ENCODE results near the gene DNM3.
A peak's percentile ranks its signal among the peaks of the same experiment; 100 is the strongest.

Gene DNM3

DNA sequence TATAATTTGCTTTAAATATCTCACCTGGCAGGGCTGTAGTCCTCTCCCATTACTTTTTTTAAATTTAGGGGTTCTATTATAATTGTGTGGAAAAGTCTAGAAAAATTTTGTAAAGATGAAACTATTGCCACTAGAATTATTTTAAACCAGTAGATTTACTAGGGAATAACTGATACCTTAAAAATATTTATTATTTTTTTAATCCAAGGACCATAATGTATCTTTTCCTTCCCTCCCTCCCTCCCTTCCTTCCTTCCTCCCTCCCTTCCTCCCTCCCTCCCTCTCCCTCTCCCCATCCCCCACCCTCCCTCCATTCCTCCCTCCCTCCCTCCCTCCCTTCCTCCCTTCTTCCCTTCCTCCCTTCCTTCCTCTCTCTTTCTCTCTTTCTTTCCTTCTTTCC is 90.5 kb downstream of the DNM3 start:
- no peak for DNase-seq

GRCh38 chr1:171934664-171935063 is 93.4 kb downstream of the DNM3 start:
- DNase-seq: no peak

DNA sequence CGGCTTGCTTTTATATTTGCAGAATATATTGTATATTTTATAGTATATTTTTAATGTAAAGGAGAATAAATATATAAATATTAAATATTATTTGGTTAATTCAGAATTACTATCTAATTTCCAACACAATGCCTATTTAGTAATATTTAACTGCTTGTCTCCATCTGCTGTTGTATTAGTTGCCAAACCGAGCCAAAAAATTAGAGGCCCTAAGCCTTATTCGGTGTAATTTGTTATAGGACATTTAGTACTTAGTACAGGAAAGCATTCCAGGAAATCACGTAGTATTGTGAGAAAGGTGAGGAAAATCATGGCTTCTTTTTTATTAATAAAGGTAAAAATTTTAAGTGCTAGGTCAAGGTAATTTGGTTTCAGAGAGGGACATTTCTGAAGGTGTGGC is 93.8 kb downstream of the DNM3 start:
- no peak for DNase-seq

- no peak for DNase-seq
These were observed 94.4 kb downstream of the DNM3 start for GRCh38 chr1:171935664-171936063.

DNA sequence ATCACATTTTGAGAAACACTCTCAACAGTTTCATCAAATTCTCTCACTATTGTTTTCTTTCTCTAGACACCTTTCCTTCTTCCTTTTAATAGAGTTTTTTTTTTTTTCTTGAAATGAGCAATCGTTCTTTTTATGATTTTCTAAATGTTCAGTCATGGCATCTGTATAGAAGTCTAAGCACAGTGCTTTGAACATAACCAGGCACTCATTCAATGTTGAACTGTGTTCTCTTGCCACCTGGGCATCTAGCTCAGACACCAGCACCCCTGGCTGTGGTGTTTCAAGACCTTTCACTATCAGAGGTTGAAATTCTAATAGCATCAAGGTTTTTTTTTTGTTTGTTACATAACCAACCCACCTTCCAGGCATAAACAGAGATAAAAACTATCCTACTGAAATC is 96.6 kb downstream of the DNM3 start:
- no peak for DNase-seq

DNA sequence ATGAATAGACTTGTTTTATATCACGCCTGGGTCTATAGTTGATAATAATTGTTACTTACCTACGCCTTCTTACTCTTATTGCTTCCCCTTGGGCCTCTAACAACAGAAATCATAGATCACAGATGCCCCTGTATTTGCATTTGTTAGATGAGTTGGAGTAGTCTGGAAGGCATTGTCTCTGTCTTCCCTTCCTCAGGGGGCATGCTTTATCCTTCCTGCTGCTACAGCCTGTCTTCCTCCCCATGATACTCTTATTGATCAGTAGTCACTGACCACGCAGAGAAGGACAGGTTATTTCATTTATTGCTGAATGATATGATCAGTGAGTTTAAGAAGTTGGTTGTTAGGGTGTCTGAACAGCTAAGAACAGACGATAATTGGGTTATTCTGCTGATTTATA is 98.4 kb downstream of the DNM3 start:
- no peak for DNase-seq

DNA sequence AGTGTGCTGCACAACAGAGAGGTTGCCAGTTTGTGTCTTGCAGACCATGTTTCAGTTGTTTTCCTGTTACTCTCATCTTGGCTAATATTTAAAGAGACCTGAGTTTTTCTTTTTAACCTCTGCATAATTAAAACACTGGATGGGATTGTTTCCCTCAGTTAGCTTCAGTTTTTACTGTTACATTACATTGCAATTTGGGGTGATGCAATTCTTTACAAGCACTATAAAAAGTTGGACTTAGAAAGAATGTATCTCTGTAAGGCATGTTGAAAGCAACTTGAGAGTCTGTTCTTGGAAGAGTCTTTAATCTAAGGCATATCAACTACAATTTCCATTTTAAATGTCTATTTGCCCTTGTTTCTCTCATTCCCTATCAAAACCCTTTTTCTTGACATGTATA is 99.1 kb downstream of the DNM3 start:
- no peak for DNase-seq

- no peak for DNase-seq
These were observed 100.6 kb downstream of the DNM3 start for GRCh38 chr1:171941920-171942319.

DNA sequence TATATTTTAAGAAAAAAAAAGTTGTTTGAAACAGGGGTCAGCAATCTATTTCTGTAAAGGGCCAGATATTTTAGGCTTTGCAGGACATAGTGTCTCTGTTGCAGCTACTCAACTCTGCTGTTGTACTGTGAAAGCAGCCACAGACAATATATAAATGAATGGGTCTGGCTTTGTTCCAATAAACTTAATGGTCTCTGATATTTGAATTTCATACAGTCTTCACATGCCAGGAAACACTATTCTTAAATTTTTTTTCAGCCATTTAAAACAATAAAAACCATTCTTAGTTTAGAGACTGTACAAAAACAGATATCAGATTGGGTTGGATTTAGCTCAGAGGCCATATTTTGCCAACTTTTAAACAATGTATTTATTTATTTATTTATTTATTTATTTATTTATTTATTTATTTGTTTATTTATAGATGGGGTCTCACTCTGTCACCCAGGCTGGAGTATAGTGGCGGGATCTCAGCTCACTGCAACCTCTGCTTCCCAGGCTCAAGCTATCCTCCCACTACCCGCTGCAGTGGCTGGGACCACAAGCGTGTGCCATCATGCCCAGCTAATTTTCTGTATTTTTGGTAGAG is 102.8 kb downstream of the DNM3 start:
- no peak for DNase-seq

GRCh38 chr1:171948511-171948910 is 107.2 kb downstream of the DNM3 start:
- DNase-seq: peak; percentile 25 to 49

GRCh38 chr1:171949316-171949715 is 108.0 kb downstream of the DNM3 start:
- DNase-seq: peak; percentile 29 to 63

- DNase-seq: no peak
These were observed 112.5 kb downstream of the DNM3 start for GRCh38 chr1:171953835-171954234.

GRCh38 chr1:171954361-171954760 is 113.1 kb downstream of the DNM3 start:
- no peak for DNase-seq

GRCh38 chr1:171961861-171962260 is 120.6 kb downstream of the DNM3 start:
- no peak for DNase-seq

DNA sequence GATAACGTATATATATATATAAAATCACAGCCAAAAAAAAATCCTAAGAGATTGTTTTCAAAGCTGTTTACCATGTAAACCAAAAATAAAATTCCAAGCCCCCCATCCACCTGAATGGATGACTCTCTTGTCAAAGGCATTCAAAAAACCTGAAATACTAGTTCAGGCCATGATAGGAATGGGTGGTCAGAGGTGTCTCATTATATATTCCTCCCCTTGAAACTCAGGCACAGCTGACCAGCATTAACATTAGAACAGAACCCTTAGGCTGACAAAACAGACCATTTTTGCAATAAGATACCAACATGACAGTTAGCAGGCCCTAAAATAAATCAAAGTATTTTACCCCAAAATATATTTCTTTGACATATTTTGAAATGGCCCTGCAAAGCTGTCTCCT is 122.5 kb downstream of the DNM3 start:
- no peak for DNase-seq

DNA sequence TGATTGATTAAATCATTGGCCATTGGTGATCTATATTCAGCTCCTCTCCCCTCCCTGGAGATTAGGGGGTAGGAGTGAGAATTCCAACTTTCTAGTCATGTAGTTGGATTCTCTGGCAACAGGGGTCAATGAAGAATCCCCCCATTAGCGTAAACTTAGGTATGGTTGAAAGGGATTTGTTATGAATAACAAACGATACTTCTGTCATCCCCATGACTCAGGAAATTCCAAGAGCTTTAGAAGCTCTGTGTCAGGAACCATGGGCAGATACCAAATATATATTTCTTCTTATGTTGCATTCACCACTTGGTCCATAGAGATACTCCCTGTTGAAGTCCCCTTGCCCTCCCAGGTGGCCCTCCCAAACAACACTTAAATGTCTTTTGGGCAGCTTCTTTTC is 124.5 kb downstream of the DNM3 start:
- DNase-seq: no peak

DNA sequence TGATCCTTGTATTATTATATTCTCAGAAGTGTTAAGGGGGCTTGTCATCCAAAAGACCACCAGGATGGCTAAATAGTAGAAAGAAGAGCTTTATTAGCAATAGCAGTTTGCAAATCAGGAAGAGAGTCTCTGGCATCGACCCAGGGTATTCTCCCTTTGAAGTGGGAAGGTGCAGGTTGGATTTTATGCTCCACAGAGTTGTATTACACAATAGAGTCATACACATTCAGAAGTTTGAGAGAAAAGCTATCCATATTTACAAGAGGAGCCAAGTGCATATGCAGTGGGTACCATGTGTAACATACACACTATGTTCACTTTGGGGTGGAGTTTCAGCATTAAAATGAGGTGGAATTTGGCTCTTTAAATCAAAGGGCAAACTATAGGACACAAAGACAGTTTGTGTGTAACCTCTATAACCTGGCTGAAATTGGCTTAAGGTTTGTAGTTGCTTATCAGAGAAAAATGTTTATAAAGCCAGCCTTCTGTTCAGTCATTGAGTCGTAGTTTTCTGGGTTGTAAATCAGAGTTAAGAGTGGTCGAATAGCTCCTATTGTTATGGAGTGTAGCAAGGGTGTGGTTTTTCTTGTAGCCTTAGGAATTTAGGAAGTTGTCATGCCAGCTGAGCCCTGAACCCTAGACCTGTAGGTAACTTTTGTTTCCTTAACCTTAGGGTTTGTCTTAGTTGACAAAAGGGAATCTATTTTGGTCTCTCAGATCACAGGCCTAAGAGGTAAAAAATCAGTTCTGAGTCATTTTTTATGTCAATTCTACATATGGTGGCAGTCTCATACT is 125.3 kb downstream of the DNM3 start:
- DNase-seq: no peak

GRCh38 chr1:171969226-171969625 is 127.9 kb downstream of the DNM3 start:
- DNase-seq: no peak

DNA sequence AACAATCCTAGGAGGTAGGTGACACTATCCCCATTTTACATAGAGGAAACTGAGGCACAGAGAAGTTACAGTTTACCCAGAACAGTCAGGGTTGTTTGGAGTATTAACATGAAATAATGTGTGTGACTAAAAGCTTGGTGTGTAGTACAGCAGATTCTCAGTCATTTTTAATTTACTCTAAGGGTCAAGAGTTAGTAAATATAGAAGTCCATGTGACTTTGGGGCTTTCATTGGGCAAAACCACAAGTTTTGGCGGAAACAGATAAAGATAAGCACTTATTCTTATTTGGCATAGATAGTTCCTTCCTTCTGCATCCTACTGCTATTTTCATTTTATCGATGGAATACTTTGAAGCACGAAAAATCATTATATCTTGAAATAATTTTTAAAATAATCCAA is 128.5 kb downstream of the DNM3 start:
- DNase-seq: no peak

DNA sequence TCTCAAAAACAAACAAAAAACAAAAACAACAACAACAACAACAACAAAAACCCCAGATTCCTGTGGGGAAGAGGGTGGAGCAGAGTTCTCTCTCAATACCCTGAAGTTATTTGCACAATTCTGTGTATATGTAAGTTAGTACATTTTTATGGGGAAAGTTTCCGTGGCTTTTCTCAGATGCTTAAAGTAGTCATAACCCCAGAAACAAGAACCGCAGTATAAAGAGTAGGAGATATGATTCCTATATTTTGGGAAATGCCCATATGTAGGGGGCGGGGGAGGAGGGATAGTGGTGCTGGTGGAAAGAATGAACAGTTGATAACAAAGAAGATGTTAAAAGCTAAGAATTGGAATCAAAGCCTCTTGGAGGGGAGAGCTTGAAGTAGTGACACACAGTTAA is 131.5 kb downstream of the DNM3 start:
- DNase-seq: peak; percentile 51 to 70

- DNase-seq: peak; percentile 29 to 60
These were observed 132.1 kb downstream of the DNM3 start for GRCh38 chr1:171973421-171973820.

DNA sequence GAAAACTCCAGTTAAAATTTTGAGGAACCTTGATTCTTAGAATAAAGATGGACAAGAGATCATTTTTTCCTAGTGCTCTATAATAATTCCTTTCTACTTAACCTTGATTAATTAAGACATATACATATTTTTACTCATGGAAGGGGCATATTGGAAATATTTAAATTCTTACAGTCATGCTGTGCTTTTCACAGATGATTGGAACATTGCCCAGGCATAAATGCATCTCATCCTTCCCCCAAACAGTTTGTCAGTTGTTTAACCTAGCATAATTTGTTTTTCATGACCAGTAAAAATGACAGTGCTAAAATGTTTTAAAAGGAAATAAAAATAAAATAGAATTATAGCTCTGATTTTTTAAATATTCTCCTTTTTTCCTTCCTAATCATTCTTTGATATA is 140.0 kb downstream of the DNM3 start:
- no peak for DNase-seq

DNA sequence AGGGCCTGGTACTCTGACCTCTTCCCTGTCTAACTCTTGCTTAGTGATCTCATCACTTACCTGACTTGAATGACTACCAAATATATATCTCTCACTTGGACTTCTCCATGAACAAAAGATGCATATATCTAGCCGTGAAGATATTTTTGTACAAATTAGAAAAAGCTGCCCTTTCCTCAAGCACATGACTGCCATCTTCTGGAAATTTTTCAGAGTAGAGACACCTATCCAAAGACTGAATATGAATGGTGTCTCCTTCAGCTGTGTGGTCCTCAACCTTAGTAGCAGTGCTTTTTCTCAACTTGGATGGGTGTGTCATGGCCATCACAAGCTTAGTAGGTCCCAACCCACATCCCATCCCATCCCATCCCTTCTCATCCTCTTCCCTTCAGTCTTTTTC is 142.3 kb downstream of the DNM3 start:
- DNase-seq: peak in 1 of 2 donors; percentile 8

GRCh38 chr1:171984262-171984661 is 143.0 kb downstream of the DNM3 start:
- no peak for DNase-seq
